Measurements from ENCODE around the gene TOPAZ1. TPM values are rescaled to one million over a fixed set of nuclear protein-coding genes. Genes with fewer than 3 reads are reported as not detected.

TOPAZ1 gene
- total and polyA plus RNA-seq, 2 of the 8 experiments (the other 6 are each of a cell fraction or from before 2014, with no cell fraction given): not detected

DNA sequence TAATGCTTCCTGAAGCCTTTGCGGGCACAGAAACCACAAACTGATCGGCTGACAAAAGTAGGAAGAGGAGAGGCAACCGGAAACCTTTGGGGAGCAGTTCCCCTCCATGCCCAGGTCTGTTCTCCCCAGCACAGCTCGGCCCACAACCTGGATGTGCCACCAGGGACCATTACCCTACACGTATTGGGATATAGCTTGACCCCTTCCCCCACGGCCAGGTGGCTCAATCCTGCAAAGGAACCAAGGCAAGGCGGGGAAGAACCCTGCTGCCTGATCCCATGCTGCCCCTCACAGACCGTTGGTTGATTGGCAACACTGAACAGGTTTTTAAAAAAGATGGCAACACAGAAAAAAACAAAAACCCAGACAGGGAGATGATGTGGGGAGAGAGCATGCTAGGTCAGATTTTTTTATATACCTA is 77.2 kb downstream of the TOPAZ1 start:
- H2BK5ac ChIP-seq (ENCODE audit: low read depth, low read length): no peak overlapping the region
- POLR2A ChIA-PET (ENCODE audit: partially characterized antibody): no interaction called here
- TF ChIP-seq PHF8 (conservative IDR thresholded peaks at IDR 0.05; ENCODE audit: low read depth, low read length): no peak
- peak; percentile 45 to 50 (median 50) for TF ChIP-seq CTCF (IDR thresholded peaks at IDR 0.05; ENCODE audit: control extremely low read depth in 1 of 3, insufficient read depth in 1 of 3, low read depth in 1 of 3, low read length in 3 of 3)
- no peak for TF ChIP-seq SRF (IDR thresholded peaks at IDR 0.05; ENCODE audit: low read depth, low read length)
- no peak for TF ChIP-seq EZH2 (IDR thresholded peaks at IDR 0.05; ENCODE audit: low read depth, low read length, severe bottlenecking)
- TF ChIP-seq RXRA (IDR thresholded peaks at IDR 0.05; ENCODE audit: insufficient read depth, low read depth, low read length): no peak
- peak; percentile 47; the same call in 1 of the 2 replicates for TF ChIP-seq TCF12 (IDR thresholded peaks at IDR 0.05; ENCODE audit: low read depth, low read length)
- TF ChIP-seq, protein P1, sequence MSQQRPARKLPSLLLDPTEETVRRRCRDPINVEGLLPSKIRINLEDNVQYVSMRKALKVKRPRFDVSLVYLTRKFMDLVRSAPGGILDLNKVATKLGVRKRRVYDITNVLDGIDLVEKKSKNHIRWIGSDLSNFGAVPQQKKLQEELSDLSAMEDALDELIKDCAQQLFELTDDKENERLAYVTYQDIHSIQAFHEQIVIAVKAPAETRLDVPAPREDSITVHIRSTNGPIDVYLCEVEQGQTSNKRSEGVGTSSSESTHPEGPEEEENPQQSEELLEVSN (IDR thresholded peaks at IDR 0.05): no peak
- TF ChIP-seq EGR1 (IDR thresholded peaks at IDR 0.05; ENCODE audit: borderline replicate concordance, low read depth, low read length): no peak
- no peak for TF ChIP-seq CHD1 (IDR thresholded peaks at IDR 0.05; ENCODE audit: low read depth, low read length)
- TF ChIP-seq, protein P2, sequence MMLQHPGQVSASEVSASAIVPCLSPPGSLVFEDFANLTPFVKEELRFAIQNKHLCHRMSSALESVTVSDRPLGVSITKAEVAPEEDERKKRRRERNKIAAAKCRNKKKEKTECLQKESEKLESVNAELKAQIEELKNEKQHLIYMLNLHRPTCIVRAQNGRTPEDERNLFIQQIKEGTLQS (IDR thresholded peaks at IDR 0.05; ENCODE audit: insufficient read depth, low read depth, low read length): no peak

More for the DNA sequence above, 77.2 kb downstream of the TOPAZ1 start:
- DNase-seq (ENCODE audit: low read depth in 1 of 2, low spot score in 2 of 2) (peak in 1 of 2 experiments; percentile 62), FAIRE-seq (no peak)
- no peak overlapping the region for H2BK12ac ChIP-seq (ENCODE audit: low read depth, low read length)
- H4K8ac ChIP-seq (ENCODE audit: extremely low read depth, insufficient read depth, low read length): peak overlapping the region; percentile 62; the same call in 1 of the 2 replicates
- no peaks in the 10 kb centered on the region for H3K4me1 ChIP-seq (replicated peaks in 1 of 4; ENCODE audit: control insufficient read depth in 3 of 4, insufficient read depth in 4 of 4, low read length in 3 of 4)
- H2AK5ac ChIP-seq (ENCODE audit: low read depth, low read length): no peak overlapping the region
- no peak overlapping the region for H2BK15ac ChIP-seq (ENCODE audit: low read length)
- H3K9me3 ChIP-seq (ENCODE audit: insufficient read depth in 2 of 2, low read depth in 1 of 2, low read length in 1 of 2): no peaks in the 10 kb centered on the region
- H3K4me3 ChIP-seq (ENCODE audit: extremely low read depth in 1 of 4, insufficient read depth in 2 of 4, low read depth in 3 of 4, low read length in 4 of 4): no peak overlapping the region
- no peak overlapping the region for H2BK120ac ChIP-seq (replicated peaks; ENCODE audit: low read depth, low read length)
- H3K56ac ChIP-seq (replicated peaks; ENCODE audit: insufficient read length, low read depth, low read length): no peak overlapping the region
- no peak overlapping the region for H4K91ac ChIP-seq (replicated peaks; ENCODE audit: insufficient read length, low read length)
- no peak overlapping the region for H3K27ac ChIP-seq (ENCODE audit: low read depth, low read length)
- H2BK20ac ChIP-seq (ENCODE audit: low read length): no peak overlapping the region
- no peak overlapping the region for H3K9ac ChIP-seq (replicated peaks in 1 of 4; ENCODE audit: extremely low read depth in 1 of 4, low read depth in 3 of 4, low read length in 3 of 4)
- H2AFZ ChIP-seq (ENCODE audit: low read length): peak overlapping the region; percentile 94; the same call in 1 of the 2 replicates
- H3K4me2 ChIP-seq (ENCODE audit: insufficient read depth in 1 of 2, low read depth in 2 of 2, low read length in 2 of 2): no peak overlapping the region
- no peaks in the 10 kb centered on the region for H4K20me1 ChIP-seq (replicated peaks in 1 of 2; ENCODE audit: control insufficient read depth in 1 of 2, insufficient read depth in 2 of 2, low read length in 2 of 2)
- no peaks in the 10 kb centered on the region for H3K79me1 ChIP-seq (ENCODE audit: low read depth, low read length)
- no peak overlapping the region for H4K5ac ChIP-seq (ENCODE audit: insufficient read length, low read depth, low read length)
- no peak overlapping the region; the same call in 1 of the 2 replicates for H3K18ac ChIP-seq (ENCODE audit: extremely low read depth, low read length)
- H3K23me2 ChIP-seq (ENCODE audit: low read depth, low read length): no peaks in the 10 kb centered on the region
- 67% methylated on average over 8 of the region's 8 CpGs; no CpG with 5 or more reads in 1 of the 2 experiments for WGBS, 2 experiments (ENCODE audit: extremely low coverage in 1 of 2, insufficient coverage in 1 of 2, insufficient read length in 1 of 2, insufficient replicate concordance in 2 of 2, low coverage in 1 of 2, low lambda C conversion rate in 2 of 2, missing lambda C conversion rate in 1 of 2)
- CTCF ChIA-PET (ENCODE audit: partially characterized antibody): no interaction called here
- H3K36me3 ChIP-seq (ENCODE audit: control insufficient read depth in 2 of 4, insufficient read depth in 4 of 4, low read length in 3 of 4): no peaks in the 10 kb centered on the region
- no peaks in the 10 kb centered on the region for H3K27me3 ChIP-seq (replicated peaks in 1 of 4; ENCODE audit: control insufficient read depth in 3 of 4, extremely low read depth in 1 of 4, insufficient read depth in 3 of 4, low read length in 3 of 4)
- no peak overlapping the region for H3K14ac ChIP-seq (ENCODE audit: insufficient read length)
- H3K79me2 ChIP-seq (ENCODE audit: control insufficient read depth in 1 of 2, insufficient read depth in 2 of 2, low read length in 2 of 2): no peaks in the 10 kb centered on the region
- H3K4ac ChIP-seq (replicated peaks; ENCODE audit: insufficient read length, low read depth, low read length): no peak overlapping the region
- H3K23ac ChIP-seq (ENCODE audit: insufficient read length): no peak overlapping the region

All from H1 (cell line).